HEK293 (cell line): ENCODE measurements around the gene CDK8.
A peak's percentile ranks its signal among the peaks of the same experiment; 100 is the strongest.
"Not testable (repeated sequence)": the region's sequence is repeated elsewhere in the genome, so short reads cannot be mapped to it uniquely, and the experiment has no call there.

Source experiments
- CTCF ChIA-PET: fragments of 350-600 bp; formaldehyde crosslinking; extraction: SDS; loops from one replicate; lab custom pipeline; 2021; ENCODE audit warnings: antibody characterized with exemption; lab: Yijun Ruan, JAX
- POLR2A ChIA-PET: fragments of 300-600 bp; formaldehyde crosslinking; extraction: SDS; loops from one replicate; lab custom pipeline; 2020; ENCODE audit warnings: antibody characterized with exemption, inconsistent platforms; lab: Yijun Ruan, JAX
- H3K27ac ChIP-seq: fragments of 200-500 bp; sonication (Bioruptor generic); 2 replicates; pipeline ENCODE4 v1.5.1; 2014; ENCODE audit warnings: low read depth, low read length, control low read depth, inconsistent platforms; ENCODE audit errors: extremely low read depth
- H3K36me3 ChIP-seq, 2 experiments: fragments of 200-500 bp in 1 of 2; sonication (Bioruptor generic) in 1 of 2; 1 replicate in 1 of 2; 2 replicates in 1 of 2; pipeline ENCODE4 v1.5.1; 2014 to 2017; ENCODE audit warnings: inconsistent platforms in 2 of 2, low read length in 2 of 2; ENCODE audit not compliant: control insufficient read depth in 2 of 2, insufficient read depth in 1 of 2
- H3K4me1 ChIP-seq: fragments of 200-500 bp; sonication (Bioruptor generic); 2 replicates; pipeline ENCODE4 v1.5.1; 2014; ENCODE audit warnings: mild to moderate bottlenecking, low read length, inconsistent platforms; ENCODE audit not compliant: control insufficient read depth, insufficient read depth
- H3K4me3 ChIP-seq: 2 replicates; pipeline ENCODE4 v1.5.1; 2011; ENCODE audit warnings: low read depth, mild to moderate bottlenecking, control low read depth, low read length, moderate library complexity
- H3K9me3 ChIP-seq: fragments of 200-500 bp; sonication (Bioruptor generic); 2 replicates; pipeline ENCODE4 v1.5.1; 2014; ENCODE audit warnings: low read depth, low read length, inconsistent platforms; ENCODE audit not compliant: control insufficient read depth, insufficient read depth
- INSM2 ChIP-seq: fragments of 450-650 bp; formaldehyde crosslinking; IDR thresholded peaks from 2 replicates; pipeline ENCODE4 v1.5.1; 2016; ENCODE audit warnings: missing biosample characterization, missing genetic modification characterization
- OSR2 ChIP-seq: fragments of 450-650 bp; formaldehyde crosslinking; IDR thresholded peaks from 2 replicates; pipeline ENCODE4 v1.5.1; 2016; ENCODE audit warnings: missing biosample characterization, missing genetic modification characterization
- ZNF211 ChIP-seq: fragments of 450-650 bp; formaldehyde crosslinking; IDR thresholded peaks from 2 replicates; pipeline ENCODE4 v1.5.1; 2016; ENCODE audit warnings: low read depth, missing biosample characterization, missing genetic modification characterization
- ZNF221 ChIP-seq: fragments of 450-650 bp; formaldehyde crosslinking; IDR thresholded peaks from 2 replicates; pipeline ENCODE4 v1.5.1; 2017; ENCODE audit warnings: missing biosample characterization, missing genetic modification characterization, borderline replicate concordance
- ZNF324 ChIP-seq: fragments of 450-650 bp; formaldehyde crosslinking; IDR thresholded peaks from 2 replicates; pipeline ENCODE4 v1.5.1; 2016; ENCODE audit warnings: missing biosample characterization, missing genetic modification characterization
- ZNF394 ChIP-seq: fragments of 450-650 bp; formaldehyde crosslinking; IDR thresholded peaks from 2 replicates; pipeline ENCODE4 v1.5.1; 2016; ENCODE audit warnings: missing biosample characterization, missing genetic modification characterization, mild to moderate bottlenecking, moderate library complexity, borderline replicate concordance
- ZNF473 ChIP-seq: fragments of 450-650 bp; formaldehyde crosslinking; IDR thresholded peaks from 2 replicates; pipeline ENCODE4 v1.5.1; 2017; ENCODE audit warnings: missing biosample characterization, missing genetic modification characterization
- ZNF610 ChIP-seq: fragments of 450-650 bp; formaldehyde crosslinking; IDR thresholded peaks from 2 replicates; pipeline ENCODE4 v1.5.1; 2016; ENCODE audit warnings: missing biosample characterization, missing genetic modification characterization, borderline replicate concordance
- ZNF664 ChIP-seq: fragments of 450-650 bp; formaldehyde crosslinking; IDR thresholded peaks from 2 replicates; pipeline ENCODE4 v1.5.1; 2016; ENCODE audit warnings: missing biosample characterization, missing genetic modification characterization
- ZNF76 ChIP-seq: fragments of 450-650 bp; formaldehyde crosslinking; IDR thresholded peaks from 2 replicates; pipeline ENCODE4; 2016; ENCODE audit warnings: low read depth, missing biosample characterization, missing genetic modification characterization, borderline replicate concordance
- TF ChIP-seq, protein P1 (sequence below): fragments of 450-650 bp; formaldehyde crosslinking; IDR thresholded peaks from 2 replicates; pipeline ENCODE4 v1.5.1; 2017; ENCODE audit warnings: missing biosample characterization, missing genetic modification characterization
- TF ChIP-seq, protein P2 (sequence below): fragments of 450-650 bp; IDR thresholded peaks from 2 replicates; pipeline ENCODE4 v1.5.1; 2018; ENCODE audit warnings: missing biosample characterization, missing genetic modification characterization

CDK8 gene

GRCh38 chr13:26310003-26310402 lies 56.1 kb downstream of the CDK8 start (continued):
- TF ChIP-seq INSM2, result no peak
- no peak for TF ChIP-seq OSR2 (tag by site-specific recombination)
- TF ChIP-seq ZNF394 (tag by site-specific recombination), result no peak
- TF ChIP-seq, protein P1, sequence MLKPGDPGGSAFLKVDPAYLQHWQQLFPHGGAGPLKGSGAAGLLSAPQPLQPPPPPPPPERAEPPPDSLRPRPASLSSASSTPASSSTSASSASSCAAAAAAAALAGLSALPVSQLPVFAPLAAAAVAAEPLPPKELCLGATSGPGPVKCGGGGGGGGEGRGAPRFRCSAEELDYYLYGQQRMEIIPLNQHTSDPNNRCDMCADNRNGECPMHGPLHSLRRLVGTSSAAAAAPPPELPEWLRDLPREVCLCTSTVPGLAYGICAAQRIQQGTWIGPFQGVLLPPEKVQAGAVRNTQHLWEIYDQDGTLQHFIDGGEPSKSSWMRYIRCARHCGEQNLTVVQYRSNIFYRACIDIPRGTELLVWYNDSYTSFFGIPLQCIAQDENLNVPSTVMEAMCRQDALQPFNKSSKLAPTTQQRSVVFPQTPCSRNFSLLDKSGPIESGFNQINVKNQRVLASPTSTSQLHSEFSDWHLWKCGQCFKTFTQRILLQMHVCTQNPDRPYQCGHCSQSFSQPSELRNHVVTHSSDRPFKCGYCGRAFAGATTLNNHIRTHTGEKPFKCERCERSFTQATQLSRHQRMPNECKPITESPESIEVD, result no peak
- TF ChIP-seq ZNF324, result no peak
- no peak for TF ChIP-seq ZNF76 (tag by site-specific recombination)
- TF ChIP-seq ZNF664, result no peak
- TF ChIP-seq, protein P2, sequence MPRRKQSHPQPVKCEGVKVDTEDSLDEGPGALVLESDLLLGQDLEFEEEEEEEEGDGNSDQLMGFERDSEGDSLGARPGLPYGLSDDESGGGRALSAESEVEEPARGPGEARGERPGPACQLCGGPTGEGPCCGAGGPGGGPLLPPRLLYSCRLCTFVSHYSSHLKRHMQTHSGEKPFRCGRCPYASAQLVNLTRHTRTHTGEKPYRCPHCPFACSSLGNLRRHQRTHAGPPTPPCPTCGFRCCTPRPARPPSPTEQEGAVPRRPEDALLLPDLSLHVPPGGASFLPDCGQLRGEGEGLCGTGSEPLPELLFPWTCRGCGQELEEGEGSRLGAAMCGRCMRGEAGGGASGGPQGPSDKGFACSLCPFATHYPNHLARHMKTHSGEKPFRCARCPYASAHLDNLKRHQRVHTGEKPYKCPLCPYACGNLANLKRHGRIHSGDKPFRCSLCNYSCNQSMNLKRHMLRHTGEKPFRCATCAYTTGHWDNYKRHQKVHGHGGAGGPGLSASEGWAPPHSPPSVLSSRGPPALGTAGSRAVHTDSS, result no peak
- TF ChIP-seq ZNF211 (tag by site-specific recombination), result no peak

DNA sequence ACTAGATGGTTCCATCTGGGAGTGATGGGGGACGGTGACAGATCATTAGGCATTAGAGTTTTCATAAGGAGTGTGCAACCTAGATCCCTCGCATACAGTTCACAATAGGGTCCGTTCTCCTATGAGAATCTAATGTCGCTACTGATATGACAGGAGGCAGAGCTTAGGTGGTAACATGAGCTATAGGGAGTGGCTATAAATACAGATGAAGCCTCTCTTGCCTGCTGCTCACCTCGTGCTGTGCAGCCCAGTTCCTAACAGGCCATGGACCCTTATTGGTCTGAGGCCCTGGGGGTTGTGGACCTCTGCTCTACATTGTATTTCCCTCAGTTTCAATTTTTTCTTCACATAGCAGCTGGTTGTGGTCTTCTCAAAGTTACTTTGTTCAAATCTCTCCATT lies 56.5 kb downstream of the CDK8 start:
- H3K36me3 ChIP-seq, result no peaks in the 10 kb centered on the region
- H3K27ac ChIP-seq, result no peak overlapping the region
- CTCF ChIA-PET, result interaction anchor here (0.6 kb wide), 1 partner anchor 191 kb away, joined by 5 read pairs; no protein-coding TSS in a partner anchor
- TF ChIP-seq ZNF610 (tag by site-specific recombination) (peak; percentile 96), ZNF473 (no peak)
- TF ChIP-seq, all 188 proteins: peak for 1
- Histone ChIP-seq H3K4me1 (no peaks in the 10 kb centered on the region), H3K4me3 (no peak overlapping the region), H3K9me3 (no peaks in the 10 kb centered on the region)
- POLR2A ChIA-PET, result no interaction called here

GRCh38 chr13:26312019-26312418 lies 58.1 kb downstream of the CDK8 start:
- CTCF ChIA-PET, H3K9me3 ChIP-seq, H3K27ac ChIP-seq, H3K4me1 ChIP-seq, H3K4me3 ChIP-seq, POLR2A ChIA-PET, H3K36me3 ChIP-seq: not testable (repeated sequence)

GRCh38 chr13:26316095-26316494 lies 62.2 kb downstream of the CDK8 start:
- H3K27ac ChIP-seq, H3K9me3 ChIP-seq, H3K36me3 ChIP-seq, POLR2A ChIA-PET, H3K4me3 ChIP-seq, CTCF ChIA-PET, H3K4me1 ChIP-seq: not testable (repeated sequence)

DNA sequence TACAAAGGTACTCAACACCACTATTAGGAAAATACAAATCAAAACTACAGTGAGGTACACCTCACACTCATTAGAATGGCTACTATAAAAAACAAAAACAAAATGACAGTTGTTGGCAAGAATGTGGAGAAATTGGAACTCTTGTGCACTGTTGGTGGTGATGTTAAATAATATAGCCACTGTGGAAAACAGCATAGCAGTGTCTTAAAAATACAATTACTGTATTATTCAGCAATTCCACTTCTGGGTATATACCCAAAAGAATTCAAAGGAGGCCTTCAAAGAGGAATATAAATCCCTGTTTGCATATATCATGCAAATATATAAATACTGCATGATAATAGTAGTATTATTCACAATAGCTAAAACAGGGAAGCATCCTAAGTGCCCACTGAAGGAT lies 66.8 kb downstream of the CDK8 start:
- TF ChIP-seq ZNF221 (tag by site-specific recombination), result no peak

More for the DNA sequence above, 66.8 kb downstream of the CDK8 start:
- Histone ChIP-seq H3K4me1 (peaks cover 7% of the 10 kb centered on the region; the same call in 1 of the 2 replicates), H3K36me3 (no peaks in the 10 kb centered on the region), H3K9me3 (no peaks in the 10 kb centered on the region), H3K27ac (no peak overlapping the region), H3K4me3 (no peak overlapping the region)
- CTCF ChIA-PET, result interaction anchor here (0.7 kb wide), 2 partner anchors 177 to 608 kb away, joined by 3 read pairs; no protein-coding TSS in a partner anchor
- POLR2A ChIA-PET, result no interaction called here
